GM10248 (cell line): ENCODE results near the gene SREBF1.

Experiments
- CTCF ChIA-PET: fragments of 300-600 bp; sonication (Branson Sonifier 250); formaldehyde crosslinking; extraction: SDS; loops from one replicate; lab custom pipeline; 2021; ENCODE audit warnings: antibody characterized with exemption; lab: Yijun Ruan, JAX
- POLR2A ChIA-PET: fragments of 350-650 bp; sonication (Branson Sonifier 250); formaldehyde crosslinking; extraction: SDS; loops from one replicate; lab custom pipeline; 2020; ENCODE audit warnings: antibody characterized with exemption; lab: Yijun Ruan, JAX
- DNase-seq: peaks from one replicate; pipeline ENCODE4 v3.0.0; 2012; ENCODE audit errors: extremely low spot score
- TF ChIP-seq, protein P1 (sequence below): IDR thresholded peaks from 2 replicates; pipeline ENCODE4 v1.5.1; 2012; ENCODE audit warnings: mild to moderate bottlenecking, low read depth; ENCODE audit errors: extremely low read depth, missing control alignments, control extremely low read depth

SREBF1 gene

GRCh38 chr17:17792551-17793377 lies 44.0 kb downstream of the SREBF1 start:
- peak; percentile 40 for DNase-seq
- TF ChIP-seq, protein P1, sequence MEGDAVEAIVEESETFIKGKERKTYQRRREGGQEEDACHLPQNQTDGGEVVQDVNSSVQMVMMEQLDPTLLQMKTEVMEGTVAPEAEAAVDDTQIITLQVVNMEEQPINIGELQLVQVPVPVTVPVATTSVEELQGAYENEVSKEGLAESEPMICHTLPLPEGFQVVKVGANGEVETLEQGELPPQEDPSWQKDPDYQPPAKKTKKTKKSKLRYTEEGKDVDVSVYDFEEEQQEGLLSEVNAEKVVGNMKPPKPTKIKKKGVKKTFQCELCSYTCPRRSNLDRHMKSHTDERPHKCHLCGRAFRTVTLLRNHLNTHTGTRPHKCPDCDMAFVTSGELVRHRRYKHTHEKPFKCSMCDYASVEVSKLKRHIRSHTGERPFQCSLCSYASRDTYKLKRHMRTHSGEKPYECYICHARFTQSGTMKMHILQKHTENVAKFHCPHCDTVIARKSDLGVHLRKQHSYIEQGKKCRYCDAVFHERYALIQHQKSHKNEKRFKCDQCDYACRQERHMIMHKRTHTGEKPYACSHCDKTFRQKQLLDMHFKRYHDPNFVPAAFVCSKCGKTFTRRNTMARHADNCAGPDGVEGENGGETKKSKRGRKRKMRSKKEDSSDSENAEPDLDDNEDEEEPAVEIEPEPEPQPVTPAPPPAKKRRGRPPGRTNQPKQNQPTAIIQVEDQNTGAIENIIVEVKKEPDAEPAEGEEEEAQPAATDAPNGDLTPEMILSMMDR: no peak
- POLR2A ChIA-PET: no interaction called here
- CTCF ChIA-PET: interaction anchor here (1.0 to 3.6 kb wide), 3 partner anchors 9 to 20 kb away, joined by 3 to 22 read pairs (median 4); no protein-coding TSS in a partner anchor

- TF ChIP-seq, protein P1: no peak
- CTCF ChIA-PET: interaction anchor here (1.0 to 3.6 kb wide), 2 partner anchors 10 to 21 kb away, joined by 4 to 22 read pairs; no protein-coding TSS in a partner anchor
- DNase-seq: no peak
- POLR2A ChIA-PET: no interaction called here
These were observed 44.7 kb downstream of the SREBF1 start for GRCh38 chr17:17792037-17792550.

DNA sequence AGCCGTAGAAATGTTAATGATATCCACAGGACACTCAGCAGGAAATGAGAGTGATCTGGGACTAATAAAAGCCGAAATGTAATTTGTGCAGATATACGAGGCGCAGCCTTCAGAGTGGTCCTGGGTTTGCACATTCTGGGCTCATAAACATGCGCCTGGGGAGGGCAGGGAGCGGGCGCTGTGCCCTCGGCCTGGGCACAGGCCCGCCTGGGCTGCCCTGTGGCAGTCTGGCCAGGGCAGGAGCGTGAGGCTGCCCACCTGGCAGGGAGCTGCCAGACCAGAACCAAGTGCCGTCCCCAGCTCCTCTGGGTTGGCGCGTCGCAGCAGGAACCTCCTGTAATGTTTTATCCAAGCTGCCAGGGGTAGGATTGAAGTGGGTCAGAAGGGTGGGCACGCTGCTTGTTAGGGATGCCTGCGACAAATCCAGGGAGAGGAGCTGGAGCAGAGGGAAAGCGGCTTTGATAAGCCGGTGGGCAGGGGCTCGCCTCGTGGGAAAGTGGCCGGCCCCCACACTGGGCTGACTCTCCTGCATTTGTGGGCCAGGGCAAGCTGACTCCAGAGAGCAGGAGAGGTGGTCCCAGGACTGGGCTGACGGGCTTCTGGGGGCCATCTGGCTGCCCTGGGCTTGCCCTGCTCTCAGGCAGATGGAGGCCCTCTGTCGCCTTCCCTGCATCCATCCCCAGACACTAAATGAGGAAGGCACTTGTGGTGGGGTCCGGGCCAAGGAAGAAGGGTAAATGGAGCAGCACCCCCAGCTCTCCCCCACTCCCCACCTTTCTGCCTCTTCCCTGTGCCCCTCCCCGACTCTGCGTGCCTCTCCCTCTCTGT lies 45.9 kb downstream of the SREBF1 start:
- POLR2A ChIA-PET: no interaction called here
- CTCF ChIA-PET: no interaction called here
- TF ChIP-seq, protein P1: no peak
- DNase-seq: no peak

DNA sequence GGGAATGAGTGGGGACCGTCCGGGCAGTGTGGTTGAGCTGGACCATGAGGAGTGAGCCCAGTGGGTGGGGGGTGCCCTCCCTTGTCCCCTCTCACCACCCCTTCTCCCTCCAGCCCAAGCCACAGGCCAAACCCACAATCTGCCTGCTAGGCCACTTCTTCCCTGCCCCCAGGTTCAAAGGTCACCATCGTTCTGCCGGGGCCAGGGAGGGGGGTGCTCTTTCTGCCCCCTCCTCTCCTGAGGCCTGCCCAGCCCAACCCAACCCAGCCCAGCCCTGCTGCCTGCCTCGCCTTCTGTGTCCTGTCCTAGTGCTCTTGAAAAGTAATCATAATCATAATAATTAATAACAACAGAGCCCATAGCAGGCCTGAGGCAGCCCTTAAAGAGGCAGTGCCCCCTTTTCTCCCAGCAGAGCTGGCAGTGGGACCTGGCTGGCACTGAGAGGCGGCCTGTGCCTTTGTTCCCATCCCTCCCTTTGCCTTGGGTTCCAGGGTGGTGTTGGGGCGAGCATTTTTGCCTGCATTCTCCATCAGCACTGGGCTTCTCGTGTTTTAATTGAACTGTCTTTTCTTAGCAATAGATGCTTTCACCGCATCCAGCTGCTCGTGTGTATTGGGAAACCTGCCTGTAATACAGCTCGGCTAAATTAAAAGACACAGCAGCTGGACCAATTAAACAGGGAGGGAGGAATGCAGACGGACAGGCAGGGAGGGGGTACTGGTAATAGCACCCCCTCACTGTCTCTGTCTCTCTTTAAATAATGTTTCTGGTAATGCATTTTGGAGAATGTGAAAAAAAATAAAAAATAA lies 46.8 kb downstream of the SREBF1 start:
- TF ChIP-seq, protein P1: no peak
- CTCF ChIA-PET: no interaction called here
- POLR2A ChIA-PET: no interaction called here
- no peak for DNase-seq

DNA sequence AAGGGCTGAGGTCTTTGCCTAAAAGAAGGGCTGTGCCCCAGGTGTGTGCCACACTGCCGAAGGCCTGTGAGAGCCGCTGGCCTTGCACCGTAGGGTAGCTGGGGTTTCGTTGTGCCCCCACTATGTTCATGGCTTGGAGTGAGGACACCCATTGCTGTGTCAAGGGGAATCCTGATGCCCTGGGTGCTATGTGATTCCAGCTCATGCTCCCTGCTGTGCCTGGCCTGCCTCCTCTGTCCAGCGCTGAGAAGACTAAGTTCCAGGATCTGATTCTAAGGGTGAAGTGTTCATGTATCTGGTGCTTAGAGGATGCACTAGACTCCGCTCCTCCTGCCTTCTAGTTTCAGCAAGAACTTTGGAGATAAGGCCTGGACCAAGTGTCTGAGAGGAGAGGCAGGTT lies 47.4 kb downstream of the SREBF1 start:
- POLR2A ChIA-PET: interaction anchor here (1.0 kb wide), 1 partner anchor 47 kb away, joined by 3 read pairs; no protein-coding TSS in a partner anchor
- TF ChIP-seq, protein P1: no peak
- no peak for DNase-seq
- CTCF ChIA-PET: no interaction called here
